HG02938 (cell line): ENCODE results near the gene IGF2.

ENCODE experiments used
- ATAC-seq: cut with Tn5 transposase; IDR thresholded peaks from one replicate; pipeline ENCODE4 v1.9.1; 2021; ENCODE audit warnings: mild to moderate bottlenecking, moderate library complexity; ENCODE audit not compliant: unreplicated experiment

IGF2 gene

DNA sequence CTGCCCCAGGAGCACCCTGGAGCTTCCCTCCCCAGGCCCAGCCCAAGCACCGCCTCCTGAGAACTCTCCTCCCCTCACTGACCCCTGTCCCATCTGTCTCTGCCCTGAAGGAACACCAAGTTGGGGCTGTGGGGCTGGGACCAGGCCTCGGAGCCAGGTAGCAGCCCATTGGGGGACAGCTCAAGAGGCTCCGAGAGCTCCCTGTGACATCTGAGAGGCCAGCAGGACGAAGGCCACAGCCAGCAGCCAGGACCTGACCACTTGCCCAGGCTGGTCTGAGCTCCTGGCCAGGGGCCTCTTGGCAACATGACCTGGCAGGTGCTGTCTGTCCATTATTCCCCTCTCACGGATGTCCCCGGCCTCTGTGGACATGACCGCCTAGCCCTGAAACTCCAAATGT, 33.7 kb downstream of the IGF2 start:
- ATAC-seq = no peak

DNA sequence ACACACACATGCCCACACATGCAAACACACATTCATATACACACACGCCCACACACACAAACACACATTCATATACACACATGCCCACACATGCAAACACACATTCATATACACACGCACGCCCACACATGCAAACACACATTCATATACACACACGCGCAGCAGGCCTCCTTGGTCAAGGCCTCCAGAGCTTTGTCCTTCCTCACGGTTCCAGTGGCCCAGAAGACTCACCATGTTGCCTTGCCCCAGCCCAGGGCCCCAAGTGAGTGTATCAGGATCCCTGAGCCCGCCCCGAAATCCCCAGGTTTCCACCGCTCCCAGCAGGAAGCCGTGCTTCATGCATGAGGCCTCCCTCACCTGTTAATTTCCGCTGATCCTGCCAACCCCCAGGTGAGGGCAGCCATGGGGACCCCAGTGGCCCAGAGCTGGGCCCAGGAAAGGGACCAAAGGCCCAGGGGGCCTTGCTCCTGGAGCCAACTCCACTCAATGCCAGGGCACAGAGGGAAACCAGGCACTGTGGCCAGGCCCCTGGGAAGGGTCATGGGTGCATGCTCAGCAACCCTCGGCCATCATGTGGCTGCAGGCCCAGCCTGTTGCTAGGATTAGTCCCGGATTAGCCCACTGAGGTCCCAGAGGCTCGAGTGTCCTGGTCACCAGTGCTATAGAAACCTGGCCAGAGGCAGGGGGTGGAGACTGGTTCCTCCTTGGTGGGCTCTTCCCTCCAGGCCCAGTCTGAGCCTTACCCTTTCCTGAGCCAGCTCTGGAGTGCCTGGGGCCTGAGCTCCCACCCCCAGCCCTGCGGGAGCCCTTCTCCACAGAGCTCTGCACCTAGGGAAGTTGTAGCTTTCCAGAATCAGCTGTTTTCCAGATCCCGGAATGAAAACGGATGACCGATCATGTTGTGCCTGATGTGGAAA, 34.4 kb downstream of the IGF2 start:
- ATAC-seq = no peak

- no peak for ATAC-seq
Observed at GRCh38 chr11:2103668-2104523, 35.3 kb downstream of the IGF2 start.

DNA sequence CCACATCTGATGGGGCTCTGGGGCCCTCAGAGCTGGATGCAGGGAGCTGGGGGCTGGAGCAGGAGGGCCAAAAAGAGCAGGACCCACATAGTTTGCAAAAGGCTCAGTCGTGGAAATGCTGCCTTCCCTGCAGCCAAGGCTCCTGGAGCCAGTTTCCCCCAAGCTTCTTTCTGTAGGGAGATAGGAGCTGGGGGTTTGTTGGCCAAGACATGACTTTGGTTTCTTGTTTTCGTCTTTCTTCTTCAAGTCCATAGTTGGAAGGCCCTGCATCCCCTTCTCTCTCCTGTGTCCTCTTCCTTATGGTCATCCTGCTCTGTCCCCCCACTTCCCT, 36.3 kb downstream of the IGF2 start:
- ATAC-seq = no peak

- ATAC-seq = no peak
Observed at GRCh38 chr11:2102132-2102882, 36.9 kb downstream of the IGF2 start.

DNA sequence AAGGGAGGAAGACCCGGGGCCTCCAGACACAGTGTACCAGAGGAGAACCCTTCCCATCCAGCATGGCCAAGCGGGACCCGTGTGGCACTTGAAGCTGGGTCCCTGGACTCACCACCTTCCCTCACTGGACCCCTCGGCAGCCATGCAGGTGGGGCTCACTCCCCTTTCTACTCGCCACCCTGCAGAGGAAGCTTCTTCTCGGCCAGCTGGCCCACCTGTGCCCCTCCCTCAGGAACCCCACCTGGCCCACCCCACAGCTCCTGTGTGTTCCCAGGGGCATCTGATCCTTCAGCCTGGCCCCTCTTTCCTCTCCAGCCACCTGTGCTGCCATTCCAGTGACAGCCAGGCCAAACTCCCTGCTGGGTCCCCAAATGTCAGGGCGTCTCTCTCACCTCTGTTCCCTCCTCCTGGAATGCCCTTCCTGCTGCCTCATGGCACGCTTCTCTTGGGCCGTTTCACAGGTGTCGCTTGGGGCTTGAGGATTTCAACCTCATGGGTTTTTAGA, 38.0 kb downstream of the IGF2 start:
- ATAC-seq = no peak

- ATAC-seq = no peak
Observed at GRCh38 chr11:2100361-2101170, 38.6 kb downstream of the IGF2 start.

DNA sequence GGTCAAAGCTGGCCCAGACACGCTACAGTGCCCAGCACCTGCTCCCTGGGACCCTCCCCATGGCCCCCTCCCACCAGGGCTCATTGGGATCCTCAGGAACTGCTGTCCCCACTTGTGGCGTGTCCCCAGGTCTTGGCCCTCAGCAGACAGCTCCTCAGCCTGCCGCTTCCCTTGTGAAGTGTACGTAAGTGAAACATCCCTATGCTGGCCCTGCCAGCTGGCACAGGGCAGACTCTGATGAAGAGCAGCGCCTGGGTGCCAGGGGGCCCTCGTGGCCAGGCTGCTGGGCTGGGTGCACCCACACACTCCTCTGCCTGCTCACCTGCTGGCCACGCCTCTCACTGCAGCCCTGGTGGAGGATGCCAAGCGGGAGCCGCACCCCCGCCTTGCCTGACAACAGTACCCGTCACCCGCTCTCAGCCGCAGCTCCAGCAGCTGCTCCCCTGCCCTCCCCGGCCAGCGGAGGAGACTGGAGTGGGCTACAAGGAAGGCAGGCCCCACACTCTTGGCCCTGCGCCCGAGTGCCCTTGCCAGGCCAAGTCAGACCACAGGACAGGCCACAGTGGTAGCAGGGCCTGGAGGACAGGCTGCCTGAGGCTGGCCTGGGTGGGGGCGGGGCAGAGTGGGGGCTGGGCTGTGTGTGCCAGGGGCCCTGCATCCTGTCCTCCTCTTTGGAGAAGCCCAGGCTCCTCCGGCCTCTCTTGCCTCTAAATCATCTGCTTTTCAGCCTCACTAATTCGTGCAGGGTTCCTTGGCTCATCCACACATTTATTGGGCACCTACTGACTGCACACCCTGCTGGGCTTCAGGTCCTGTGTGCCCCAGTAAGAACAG, 39.5 kb downstream of the IGF2 start:
- no peak for ATAC-seq

DNA sequence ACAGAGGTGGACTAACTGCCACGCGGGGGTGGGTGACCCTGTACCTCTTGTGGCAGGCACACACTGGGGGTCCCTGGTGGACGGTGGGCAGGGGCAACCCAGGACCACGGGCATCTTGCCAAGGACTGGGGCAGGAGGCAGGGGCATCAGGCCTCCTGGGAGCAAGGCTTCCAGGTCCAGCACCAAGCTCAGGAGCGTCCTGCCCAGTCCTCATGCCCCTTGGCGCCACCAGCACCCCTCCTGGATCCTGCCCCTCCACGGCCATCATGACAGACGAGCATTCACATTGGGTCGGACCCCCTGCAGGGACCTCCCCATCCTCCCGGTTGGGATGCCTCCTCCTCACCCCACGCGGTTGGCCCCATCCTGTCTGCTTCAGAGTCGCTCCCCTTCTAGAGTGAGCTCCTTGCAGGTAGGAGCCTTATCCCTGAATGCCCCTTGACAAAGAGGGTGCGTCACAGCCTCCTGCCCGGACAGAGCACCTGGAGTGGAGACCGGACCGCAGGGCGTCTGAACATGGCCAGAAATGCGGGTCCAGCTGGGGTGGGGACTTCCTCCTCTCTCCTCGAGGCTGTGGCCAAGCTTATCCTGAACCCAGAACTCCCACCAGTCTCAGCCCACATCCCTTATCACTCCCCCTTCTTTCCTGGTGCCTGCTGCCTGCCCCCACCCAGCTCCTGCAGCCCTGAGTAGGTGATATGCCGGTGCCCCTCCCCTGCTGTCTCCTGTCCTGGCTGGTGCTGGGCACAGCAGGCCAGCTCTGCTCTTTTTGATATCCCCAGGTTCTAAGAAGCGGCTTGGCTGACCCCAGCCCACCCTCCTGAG, 40.3 kb downstream of the IGF2 start:
- no peak for ATAC-seq

DNA sequence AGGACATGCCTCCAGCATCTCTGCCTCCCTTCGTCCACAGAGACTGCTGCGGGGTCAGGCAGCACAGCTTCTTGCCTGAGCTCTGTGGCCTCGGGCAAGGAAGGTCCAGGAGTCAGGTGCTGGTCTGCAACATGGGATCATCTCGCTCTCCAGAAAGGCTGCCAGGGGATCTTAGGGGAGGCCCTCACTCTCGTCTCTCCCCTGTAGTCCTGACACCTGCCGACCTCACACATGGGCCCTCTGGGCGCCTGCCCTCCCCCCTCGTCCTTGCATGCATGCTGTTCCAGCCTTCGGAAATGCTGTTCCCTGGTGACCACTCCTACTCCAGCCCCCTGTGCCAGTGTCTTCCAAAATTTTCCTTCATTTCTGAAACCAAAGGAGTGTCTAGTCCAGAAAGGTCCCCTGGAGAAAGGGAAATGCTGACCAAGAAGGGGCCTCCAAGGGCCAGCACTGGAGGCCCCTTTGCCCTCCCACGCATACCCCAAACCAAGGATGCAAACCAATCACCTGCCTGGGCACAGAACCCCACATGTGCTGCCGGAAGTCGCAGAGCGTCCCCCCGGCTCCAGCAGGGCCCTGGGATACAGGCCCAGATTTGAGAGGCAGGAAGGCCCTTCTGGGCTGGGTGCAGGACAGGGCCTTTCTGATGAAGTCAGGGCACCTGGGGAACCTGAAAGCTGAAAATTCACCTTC, 41.0 kb downstream of the IGF2 start:
- ATAC-seq = no peak

- ATAC-seq = no peak
Observed at GRCh38 chr11:2097356-2097997, 41.7 kb downstream of the IGF2 start.

DNA sequence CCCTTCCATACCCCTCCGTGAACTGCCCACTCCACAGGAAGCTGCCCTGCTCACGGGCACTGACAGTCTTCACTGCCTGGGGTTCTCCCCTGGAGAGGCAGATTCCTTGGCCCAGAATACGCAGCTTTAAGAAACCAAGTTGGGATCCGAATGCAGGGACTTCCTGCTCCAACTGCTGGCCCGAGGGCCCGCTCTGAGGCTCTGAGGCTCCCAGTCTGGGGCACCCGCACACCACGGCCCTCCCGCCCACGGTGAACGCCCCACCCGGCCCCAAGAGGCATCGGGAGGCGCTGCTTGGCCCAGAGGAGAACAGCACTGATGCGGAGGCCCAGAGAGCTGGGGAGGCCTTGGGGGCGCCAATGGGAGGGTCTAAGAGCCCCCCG, 42.3 kb downstream of the IGF2 start:
- no peak for ATAC-seq

DNA sequence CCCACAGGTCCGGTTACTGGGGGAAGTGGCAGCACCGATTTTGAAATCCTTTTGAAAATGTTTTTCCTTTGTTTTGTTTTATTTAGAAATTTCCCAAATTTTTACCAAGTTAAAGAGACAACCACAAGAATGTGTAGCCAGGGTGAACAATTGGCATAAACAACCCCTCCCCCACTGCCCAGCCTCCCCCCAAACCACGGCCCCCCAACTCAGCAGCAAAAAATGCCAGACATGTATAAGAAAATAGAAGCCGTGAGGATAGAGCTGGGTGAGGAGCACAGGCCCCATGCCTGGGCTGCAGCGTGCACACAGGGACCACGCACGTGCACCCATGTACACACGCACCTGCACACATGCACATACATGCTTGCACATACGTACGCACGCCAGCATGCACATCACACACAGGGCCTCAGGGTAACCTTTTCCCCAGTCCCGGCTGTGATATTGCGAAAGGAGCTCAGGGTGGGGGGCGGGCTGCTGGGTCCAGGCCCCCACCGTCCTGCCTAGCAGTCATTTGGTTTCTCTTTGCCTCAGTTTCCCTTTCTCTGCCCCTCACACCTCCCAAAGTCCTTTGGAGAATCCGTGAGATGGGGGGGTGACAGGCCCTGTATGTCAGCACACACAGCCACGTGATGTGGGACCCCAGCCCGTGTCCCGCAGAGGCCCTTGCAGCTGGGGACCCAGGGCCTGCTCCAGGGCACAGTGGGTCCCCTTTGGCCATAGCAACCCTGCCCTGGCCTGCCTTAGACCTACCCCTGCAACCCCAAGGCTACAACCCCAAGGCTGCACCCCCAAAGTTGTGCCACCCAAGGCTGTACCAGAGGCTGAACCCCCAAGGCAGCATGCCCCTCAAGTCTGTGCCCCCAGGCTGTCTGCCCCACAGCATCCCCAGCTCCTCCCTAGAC, 42.9 kb downstream of the IGF2 start:
- no peak for ATAC-seq

GRCh38 chr11:2095542-2095941, 43.6 kb downstream of the IGF2 start:
- no peak for ATAC-seq

DNA sequence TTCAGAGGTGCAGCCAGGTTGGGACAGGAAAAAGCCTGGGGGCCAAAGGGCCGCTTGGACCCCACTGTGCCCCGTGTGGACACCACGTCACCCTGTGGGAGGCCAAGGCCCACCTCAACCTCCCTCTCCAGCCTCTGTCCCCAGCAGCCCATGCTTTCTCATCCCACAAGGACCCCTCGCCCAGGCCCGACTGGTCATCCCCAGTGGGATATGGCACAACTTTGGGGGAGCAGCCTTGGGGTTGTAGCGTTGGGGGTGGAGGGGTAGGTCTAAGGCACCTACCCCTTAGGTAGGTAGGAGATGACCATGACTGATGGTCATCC, 44.0 kb downstream of the IGF2 start:
- no peak for ATAC-seq

DNA sequence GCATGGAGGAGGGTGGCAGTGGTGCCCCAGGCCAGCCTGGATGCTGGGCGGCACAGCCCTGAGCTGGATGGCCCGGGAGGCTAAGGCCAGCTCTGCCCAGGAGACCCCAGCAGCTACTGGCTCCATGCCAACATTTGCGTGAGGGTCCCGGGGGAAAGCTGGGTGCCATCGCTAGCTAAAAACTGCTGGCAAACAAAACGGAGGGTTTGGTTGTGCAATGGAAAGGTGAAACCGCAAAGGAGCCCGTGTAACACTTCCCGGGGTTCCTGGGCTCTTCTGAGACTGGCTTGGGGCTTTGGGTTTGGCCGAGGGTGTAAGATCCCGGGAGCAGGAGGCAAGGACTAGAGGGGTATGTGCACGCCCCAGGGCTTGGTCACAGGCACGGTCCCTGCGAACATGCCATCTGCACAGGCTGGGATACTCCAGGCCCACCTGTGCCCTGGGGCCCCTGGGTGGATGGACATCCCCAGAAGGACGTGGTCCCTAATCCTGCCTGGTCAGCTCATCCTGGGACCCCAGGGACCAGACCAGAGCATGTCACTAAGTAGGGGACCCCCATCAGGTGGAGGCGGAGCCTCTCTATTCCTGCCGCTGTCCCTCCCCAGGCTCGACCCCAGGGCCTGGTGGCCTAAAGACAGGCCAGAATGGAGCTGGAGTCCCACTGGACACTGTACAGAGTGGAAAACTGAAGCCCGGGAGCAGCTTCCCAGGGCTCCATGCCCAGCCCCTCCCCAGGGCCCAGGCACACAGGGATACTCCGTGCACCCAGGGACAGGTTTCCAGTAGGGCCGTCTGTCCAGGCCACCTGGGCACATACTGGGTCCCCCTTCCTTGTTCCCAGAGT, 44.6 kb downstream of the IGF2 start:
- ATAC-seq = no peak
